Ovary (tissue), 3 donors: ENCODE measurements around the gene KRTAP4-11.

Experiments
- POLR2A ChIP-seq: fragments of 450-650 bp; IDR thresholded peaks from one replicate; pipeline ENCODE4 v1.6.1; 2017; ENCODE audit warnings: antibody characterized with exemption, mild to moderate bottlenecking, moderate library complexity
- TF ChIP-seq, protein P1 (sequence below), 3 donors: fragments of 450-650 bp in 2 of 3; fragments of 200-600 bp in 1 of 3; IDR thresholded peaks; one replicate each; pipeline versions ENCODE4 v1.5.1 to v1.8.0; 2016 to 2022; ENCODE audit warnings: antibody characterized with exemption in 3 of 3, mild to moderate bottlenecking in 1 of 3
- donor health status: DM: no; HTN: no; CAD: no.

GRCh38 chr17:41098042-41098441 lies 20.1 kb downstream of the KRTAP4-11 start, which contains the start of gene KRTAP4-8:
- TF ChIP-seq, protein P1, sequence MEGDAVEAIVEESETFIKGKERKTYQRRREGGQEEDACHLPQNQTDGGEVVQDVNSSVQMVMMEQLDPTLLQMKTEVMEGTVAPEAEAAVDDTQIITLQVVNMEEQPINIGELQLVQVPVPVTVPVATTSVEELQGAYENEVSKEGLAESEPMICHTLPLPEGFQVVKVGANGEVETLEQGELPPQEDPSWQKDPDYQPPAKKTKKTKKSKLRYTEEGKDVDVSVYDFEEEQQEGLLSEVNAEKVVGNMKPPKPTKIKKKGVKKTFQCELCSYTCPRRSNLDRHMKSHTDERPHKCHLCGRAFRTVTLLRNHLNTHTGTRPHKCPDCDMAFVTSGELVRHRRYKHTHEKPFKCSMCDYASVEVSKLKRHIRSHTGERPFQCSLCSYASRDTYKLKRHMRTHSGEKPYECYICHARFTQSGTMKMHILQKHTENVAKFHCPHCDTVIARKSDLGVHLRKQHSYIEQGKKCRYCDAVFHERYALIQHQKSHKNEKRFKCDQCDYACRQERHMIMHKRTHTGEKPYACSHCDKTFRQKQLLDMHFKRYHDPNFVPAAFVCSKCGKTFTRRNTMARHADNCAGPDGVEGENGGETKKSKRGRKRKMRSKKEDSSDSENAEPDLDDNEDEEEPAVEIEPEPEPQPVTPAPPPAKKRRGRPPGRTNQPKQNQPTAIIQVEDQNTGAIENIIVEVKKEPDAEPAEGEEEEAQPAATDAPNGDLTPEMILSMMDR (IDR thresholded peaks at IDR 0.05) = no peak
- no peak for TF ChIP-seq POLR2A
